Neural crest cell (in vitro differentiated cells): ENCODE measurements around the gene THRB. TPM values are rescaled to one million over a fixed set of nuclear protein-coding genes. Genes with fewer than 3 reads are reported as not detected.

Experiments used
- DNase-seq: peaks from one replicate; pipeline ENCODE4 v3.0.0; 2021; ENCODE audit warnings: low read depth, mixed read lengths, low spot score
- H3K27ac Mint-ChIP-seq: one replicate; pipeline ENCODE4 v1.8.0; 2021; ENCODE audit warnings: mild to moderate bottlenecking, mixed read lengths; ENCODE audit not compliant: unreplicated experiment
- H3K27me3 Mint-ChIP-seq: 2 replicates; pipeline ENCODE4 v1.8.0; 2021; ENCODE audit warnings: low read depth, mild to moderate bottlenecking, mixed read lengths
- H3K36me3 Mint-ChIP-seq: 2 replicates; pipeline ENCODE4 v1.8.0; 2021; ENCODE audit warnings: low read depth, mild to moderate bottlenecking, mixed read lengths
- H3K4me1 Mint-ChIP-seq: 2 replicates; pipeline ENCODE4 v1.8.0; 2021; ENCODE audit warnings: mixed read lengths
- H3K4me3 Mint-ChIP-seq: one replicate; pipeline ENCODE4 v1.8.0; 2021; ENCODE audit warnings: mild to moderate bottlenecking, mixed read lengths
- H3K9me3 Mint-ChIP-seq: 2 replicates; pipeline ENCODE4 v1.8.0; 2021; ENCODE audit warnings: mixed read lengths
- CTCF ChIP-seq: fragments of 200-600 bp; sonication (generic); conservative IDR thresholded peaks from 2 replicates; pipeline ENCODE4 v1.5.0; 2021; ENCODE audit warnings: antibody characterized with exemption, mild to moderate bottlenecking
- total RNA-seq: library from RNA; stranded (reverse); gene quantifications from 2 replicates; pipeline ENCODE4 v1.2.1, GENCODE V29; 2021

Gene THRB
- total RNA-seq, 1 donor from 2014 or later = 0.65 TPM

- Mint-ChIP-seq H3K4me1 (peaks cover 28% of the 10 kb centered on the region), H3K27me3 (peaks cover 9% of the 10 kb centered on the region), H3K27ac (no peak overlapping the region), H3K36me3 (no peaks in the 10 kb centered on the region), H3K4me3 (no peak overlapping the region), H3K9me3 (no peaks in the 10 kb centered on the region)
- DNase-seq = no peak
- no peak for TF ChIP-seq CTCF
These were observed 337.5 kb downstream of the THRB start for GRCh38 chr3:24157106-24157505.

DNA sequence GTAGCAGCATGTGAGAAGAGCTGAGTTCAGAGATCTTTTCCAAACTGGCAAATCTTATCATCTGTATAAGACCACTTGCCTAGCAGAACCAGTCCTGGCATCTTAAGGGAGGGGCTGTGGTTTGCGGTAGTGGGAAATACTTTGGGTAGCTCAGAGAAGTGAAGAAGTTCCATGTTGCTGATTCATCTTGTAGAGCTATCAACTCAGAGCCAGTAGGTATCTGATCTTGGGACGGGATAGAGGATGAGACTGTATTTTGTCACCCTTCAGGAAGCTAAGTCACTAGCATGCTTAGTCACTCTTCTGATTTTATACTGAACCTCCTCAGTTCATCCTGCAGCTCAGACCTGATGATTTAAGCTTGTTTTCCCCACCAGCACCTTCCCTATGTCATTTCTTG is 338.2 kb downstream of the THRB start:
- H3K27me3 Mint-ChIP-seq = peaks cover 9% of the 10 kb centered on the region
- peaks cover 28% of the 10 kb centered on the region for H3K4me1 Mint-ChIP-seq
- TF ChIP-seq CTCF = no peak
- DNase-seq = no peak
- no peaks in the 10 kb centered on the region for H3K36me3 Mint-ChIP-seq
- H3K4me3 Mint-ChIP-seq = no peak overlapping the region
- H3K9me3 Mint-ChIP-seq = no peaks in the 10 kb centered on the region
- H3K27ac Mint-ChIP-seq = no peak overlapping the region

GRCh38 chr3:24155276-24155675 is 339.4 kb downstream of the THRB start:
- TF ChIP-seq CTCF = no peak
- Mint-ChIP-seq H3K27me3 (peaks cover 4% of the 10 kb centered on the region), H3K4me3 (no peak overlapping the region), H3K36me3 (no peaks in the 10 kb centered on the region), H3K4me1 (peaks cover 17% of the 10 kb centered on the region), H3K9me3 (no peaks in the 10 kb centered on the region), H3K27ac (no peak overlapping the region)
- no peak for DNase-seq

GRCh38 chr3:24154781-24155180 is 339.9 kb downstream of the THRB start:
- Mint-ChIP-seq H3K9me3 (no peaks in the 10 kb centered on the region), H3K27ac (no peak overlapping the region), H3K36me3 (no peaks in the 10 kb centered on the region), H3K27me3 (peaks cover 3% of the 10 kb centered on the region), H3K4me3 (no peak overlapping the region), H3K4me1 (peaks cover 12% of the 10 kb centered on the region)
- no peak for TF ChIP-seq CTCF
- no peak for DNase-seq

DNA sequence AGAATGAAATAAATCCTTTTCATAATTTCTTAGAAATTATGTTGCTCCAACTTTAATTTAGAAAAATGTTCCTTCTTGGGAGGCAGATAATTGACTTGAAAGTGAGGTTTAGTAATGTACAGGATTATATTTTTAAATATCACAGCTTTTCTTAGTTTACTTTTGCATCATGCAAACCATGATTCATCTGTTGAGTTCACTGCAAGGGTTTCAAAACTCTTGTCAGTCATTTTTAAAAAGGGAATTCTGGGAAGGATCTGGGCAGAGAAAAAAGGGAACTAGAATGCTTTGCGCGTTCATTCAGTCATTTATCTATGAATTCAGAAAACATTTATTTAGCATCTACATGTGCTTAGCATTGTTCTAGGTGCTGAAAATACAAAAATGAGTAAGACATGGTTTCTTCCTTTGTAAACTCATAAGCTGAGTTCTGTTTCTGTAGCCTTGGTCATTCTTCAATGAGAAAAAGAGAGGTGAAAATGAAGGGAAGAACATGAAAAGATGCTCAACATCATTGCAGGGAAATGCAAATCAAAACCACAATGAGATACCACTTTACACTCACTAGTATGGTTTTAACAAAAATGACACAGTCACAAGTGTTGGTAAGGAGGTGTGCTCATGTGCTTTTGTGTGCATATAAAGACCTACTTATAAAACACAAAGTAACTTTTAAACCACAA is 340.5 kb downstream of the THRB start:
- no peak overlapping the region for H3K4me3 Mint-ChIP-seq
- H3K27ac Mint-ChIP-seq = no peak overlapping the region
- no peak for TF ChIP-seq CTCF
- no peak for DNase-seq
- H3K4me1 Mint-ChIP-seq = peaks cover 12% of the 10 kb centered on the region
- H3K36me3 Mint-ChIP-seq = no peaks in the 10 kb centered on the region
- H3K9me3 Mint-ChIP-seq = no peaks in the 10 kb centered on the region
- peaks cover 3% of the 10 kb centered on the region for H3K27me3 Mint-ChIP-seq
